Fibroblast of pulmonary artery (primary cell): ENCODE measurements around the gene KCNMA1.

ENCODE experiments used
- DNase-seq: peaks from one replicate; pipeline ENCODE4 v3.0.0-alpha.2; 2010; ENCODE audit warnings: low read depth
- H3K4me3 ChIP-seq: replicated peaks from 2 replicates; pipeline ENCODE4 v1.5.1; 2011; ENCODE audit warnings: low read depth, mild to moderate bottlenecking, control low read depth, low read length, moderate library complexity
- CTCF ChIP-seq: IDR thresholded peaks from 2 replicates; pipeline ENCODE4 v1.5.1; 2011; ENCODE audit warnings: mild to moderate bottlenecking, control low read depth, low read length, inconsistent platforms; ENCODE audit errors: missing control alignments

The KCNMA1 gene

GRCh38 chr10:77479586-77479985 is 158.0 kb downstream of the KCNMA1 start:
- H3K4me3 ChIP-seq: no peak overlapping the region
- no peak for TF ChIP-seq CTCF
- no peak for DNase-seq

- no peak for TF ChIP-seq CTCF
- DNase-seq: no peak
- no peak overlapping the region for H3K4me3 ChIP-seq
Measured at GRCh38 chr10:77478962-77479359, 158.6 kb downstream of the KCNMA1 start.

DNA sequence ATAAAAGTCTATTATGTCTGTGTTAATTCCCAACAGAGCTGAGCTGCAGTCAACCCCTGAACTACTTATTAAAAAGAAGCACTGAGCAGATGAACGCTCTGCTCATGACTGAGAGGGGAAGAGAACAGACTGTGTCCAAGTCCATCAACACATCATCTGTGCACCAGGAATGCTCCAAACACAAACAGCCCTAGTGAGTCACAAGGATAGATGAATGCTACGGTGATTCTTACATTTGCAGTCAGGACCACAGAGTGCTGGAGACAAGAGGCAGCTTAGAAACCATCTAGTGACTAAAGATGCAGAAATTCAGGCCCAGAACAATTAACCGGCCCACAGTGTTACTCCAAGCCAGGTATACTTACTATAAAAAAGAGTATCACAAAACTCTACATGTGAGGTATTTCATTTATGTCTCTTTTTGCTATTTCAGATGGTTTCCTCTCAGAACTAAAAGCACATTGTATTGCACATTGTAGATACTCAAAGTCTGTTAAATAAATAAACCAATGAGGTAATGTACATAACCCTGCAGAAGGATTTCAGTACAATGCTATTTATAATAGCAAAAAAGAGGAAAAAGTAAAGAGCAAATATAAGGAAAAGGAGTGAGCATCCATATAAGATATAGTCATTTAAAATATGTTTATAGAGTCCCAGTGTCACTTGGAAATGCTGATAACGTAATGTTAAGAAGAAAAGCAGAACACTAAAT is 159.2 kb downstream of the KCNMA1 start:
- peak; percentile 37 for DNase-seq
- no peak for TF ChIP-seq CTCF
- no peak overlapping the region for H3K4me3 ChIP-seq

DNA sequence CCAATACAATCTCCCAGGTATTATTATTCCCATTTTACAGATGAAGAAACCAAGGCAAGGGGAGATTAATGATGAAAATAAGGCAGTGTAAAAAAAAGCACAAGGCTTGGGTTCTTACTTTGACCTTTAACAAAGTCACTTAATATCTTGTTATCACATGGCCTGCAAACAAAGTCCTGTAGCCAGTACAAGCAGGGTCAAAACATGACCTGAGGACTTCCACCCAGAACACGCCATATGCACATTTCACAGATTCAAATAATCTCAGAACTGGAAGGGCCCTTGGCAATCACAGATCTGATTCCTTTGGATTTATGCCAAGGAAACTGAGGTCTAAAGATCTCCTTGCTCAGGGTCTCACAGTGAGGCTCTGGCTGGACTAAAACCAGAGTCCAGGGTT is 162.1 kb downstream of the KCNMA1 start:
- no peak for DNase-seq
- no peak for TF ChIP-seq CTCF
- no peak overlapping the region for H3K4me3 ChIP-seq

DNA sequence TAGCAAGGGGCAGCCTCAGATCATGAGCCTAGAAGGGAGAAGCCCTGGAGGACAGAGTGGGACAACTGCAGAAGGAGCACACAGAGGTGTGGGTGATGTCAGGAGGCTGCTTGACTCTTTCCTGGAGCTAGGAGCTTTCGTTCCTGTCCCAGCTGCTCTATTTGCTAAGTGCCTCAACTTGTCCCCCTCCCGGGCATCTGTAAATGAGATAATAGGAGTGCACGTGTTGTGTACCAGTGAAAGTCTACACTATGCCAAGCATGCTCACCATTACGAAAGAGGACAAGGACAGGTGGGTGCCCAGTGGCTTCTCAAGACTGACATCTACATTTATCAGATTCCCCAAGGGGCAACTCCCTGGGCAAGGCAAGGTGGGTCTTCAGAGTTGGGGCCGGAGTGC is 162.7 kb downstream of the KCNMA1 start:
- DNase-seq: no peak
- H3K4me3 ChIP-seq: no peak overlapping the region
- TF ChIP-seq CTCF: no peak

- no peak for DNase-seq
- no peak overlapping the region for H3K4me3 ChIP-seq
- TF ChIP-seq CTCF: no peak
Measured at GRCh38 chr10:77474386-77474785, 163.2 kb downstream of the KCNMA1 start.

DNA sequence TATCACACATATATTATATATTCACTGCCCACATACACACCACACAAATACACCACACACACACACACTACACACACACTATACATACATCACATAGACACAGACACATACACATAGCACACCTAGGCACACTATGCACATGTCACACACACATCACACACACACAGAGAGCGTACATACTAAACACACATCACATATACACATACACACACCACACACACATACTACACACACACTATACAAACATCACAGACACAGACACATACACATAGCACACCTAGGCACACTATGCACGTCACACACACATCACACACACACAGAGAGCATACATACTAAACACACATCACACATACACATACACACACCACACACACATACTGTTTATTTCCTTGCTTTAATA is 165.5 kb downstream of the KCNMA1 start:
- no peak overlapping the region for H3K4me3 ChIP-seq
- no peak for DNase-seq
- TF ChIP-seq CTCF: no peak
